KOPT-K1 (cell line): ENCODE measurements around the gene YTHDF1.

Source experiments
- H3K27ac ChIP-seq: fragments of 200-600 bp; sonication (generic); 2 replicates; pipeline ENCODE4 v1.5.1; 2016; ENCODE audit warnings: antibody characterized with exemption, mild to moderate bottlenecking, low read depth, low read length; ENCODE audit not compliant: poor library complexity, severe bottlenecking
- H3K36me3 ChIP-seq: fragments of 200-600 bp; sonication (generic); 2 replicates; pipeline ENCODE4 v1.5.1; 2017; ENCODE audit warnings: antibody characterized with exemption, mild to moderate bottlenecking, low read length, moderate library complexity; ENCODE audit not compliant: insufficient read depth
- H3K9me3 ChIP-seq: fragments of 200-600 bp; sonication (generic); 2 replicates; pipeline ENCODE4 v1.5.1; 2017; ENCODE audit warnings: antibody characterized with exemption, low read length, mild to moderate bottlenecking; ENCODE audit not compliant: insufficient read depth, poor library complexity, severe bottlenecking

YTHDF1 gene

DNA sequence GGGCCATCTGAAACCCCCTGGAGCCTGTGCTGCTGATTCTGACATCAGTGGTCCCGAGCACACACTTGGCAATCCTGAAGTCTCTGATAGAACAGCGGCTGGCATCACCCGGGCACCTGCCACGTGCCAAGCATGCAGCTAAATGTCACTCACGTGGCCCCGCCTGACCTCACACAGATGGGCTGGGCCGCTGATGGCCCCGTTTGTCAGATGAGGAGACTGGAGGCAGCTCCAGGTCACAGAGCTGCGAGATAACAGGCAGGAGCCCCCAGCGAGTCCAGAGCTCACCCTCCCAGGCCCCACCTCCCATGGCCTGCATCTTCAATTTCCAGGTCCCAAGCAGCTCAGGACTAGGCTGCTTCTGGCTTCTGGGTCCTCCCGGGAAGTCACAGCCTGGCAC lies 67.2 kb downstream of the YTHDF1 start:
- Histone ChIP-seq H3K9me3 (peaks cover 15% of the 10 kb centered on the region), H3K36me3 (no peaks in the 10 kb centered on the region), H3K27ac (no peak overlapping the region)

DNA sequence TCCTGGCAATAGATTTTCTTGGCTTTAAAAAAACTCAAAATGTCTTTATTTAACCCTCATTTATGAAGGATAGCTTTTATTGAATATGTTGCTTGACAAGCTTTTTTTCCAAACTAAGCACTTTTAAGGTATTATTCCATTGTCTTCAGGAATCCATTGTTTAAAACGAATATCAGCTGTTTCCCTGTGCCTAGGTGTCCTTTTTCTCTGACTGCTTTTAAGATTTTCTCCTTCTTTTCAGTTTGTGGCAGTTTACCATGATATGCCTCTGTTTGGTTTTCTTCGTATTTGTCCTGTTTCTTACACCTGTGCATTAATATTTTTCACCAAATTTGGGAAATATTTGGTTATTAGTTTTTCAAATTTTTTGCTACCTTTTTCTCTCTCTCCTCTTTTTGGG lies 68.4 kb downstream of the YTHDF1 start:
- no peaks in the 10 kb centered on the region for H3K36me3 ChIP-seq
- H3K9me3 ChIP-seq = peaks cover 15% of the 10 kb centered on the region
- no peak overlapping the region for H3K27ac ChIP-seq
